HG02759 (cell line): ENCODE results near the gene IL26.
A peak's percentile ranks its signal among the peaks of the same experiment; 100 is the strongest.
"Not testable (repeated sequence)": the region's sequence is repeated elsewhere in the genome, so short reads cannot be mapped to it uniquely, and the experiment has no call there.

Source experiments
- ATAC-seq: cut with Tn5 transposase; IDR thresholded peaks from one replicate; pipeline ENCODE4 v1.9.1; 2021; ENCODE audit warnings: mild to moderate bottlenecking, moderate library complexity; ENCODE audit not compliant: unreplicated experiment

The IL26 gene

DNA sequence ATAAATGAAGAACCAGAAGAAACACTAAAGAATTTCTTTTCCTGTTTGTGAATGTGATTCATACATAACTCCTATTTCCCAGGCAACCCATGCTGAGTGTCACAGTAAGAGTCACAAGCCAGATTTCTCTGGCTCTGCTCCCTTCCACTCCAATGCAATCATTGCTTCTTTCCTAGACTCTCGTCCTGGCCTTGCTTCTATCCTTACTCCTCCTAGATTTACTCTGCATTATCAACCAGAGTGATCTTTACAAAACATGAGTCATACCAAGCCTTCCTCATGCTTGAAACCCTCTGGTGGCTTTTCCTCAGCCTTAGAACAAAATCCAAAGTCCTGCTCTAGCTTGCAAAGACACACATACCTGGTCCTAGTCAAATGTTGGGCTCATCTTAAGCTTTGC lies 14.5 kb upstream of the IL26 start:
- ATAC-seq: no peak

DNA sequence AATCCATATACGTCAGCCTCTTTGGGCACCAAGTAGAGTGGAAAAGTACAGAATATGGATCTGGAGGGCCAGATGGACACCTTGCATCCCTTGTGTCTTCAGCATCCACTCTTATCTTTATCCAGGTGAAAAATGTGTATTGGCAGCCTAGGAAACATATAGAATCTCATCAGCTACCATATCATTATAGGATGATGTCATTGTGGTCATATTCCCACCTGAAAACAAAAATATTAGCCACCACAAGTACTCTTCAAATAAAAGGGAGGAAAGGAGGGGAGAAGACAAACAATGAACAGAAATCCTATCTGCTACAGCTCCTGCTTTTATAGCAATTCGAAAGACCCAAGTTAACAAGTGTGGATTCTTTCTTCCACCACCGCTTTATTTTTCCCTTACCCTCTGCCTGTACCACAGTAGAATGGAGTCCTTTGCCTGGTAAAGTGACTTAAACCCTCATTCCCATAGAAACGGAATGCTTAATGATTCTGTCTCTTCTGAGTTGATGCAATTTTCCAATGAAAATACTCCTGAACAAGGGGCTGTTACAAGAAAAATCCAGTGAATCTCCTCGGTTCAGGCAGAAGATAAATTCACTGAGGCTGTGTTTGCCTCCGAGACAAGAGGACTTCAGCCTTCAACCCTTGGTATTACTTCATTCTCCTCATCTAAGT lies 13.8 kb upstream of the IL26 start:
- ATAC-seq: no peak

DNA sequence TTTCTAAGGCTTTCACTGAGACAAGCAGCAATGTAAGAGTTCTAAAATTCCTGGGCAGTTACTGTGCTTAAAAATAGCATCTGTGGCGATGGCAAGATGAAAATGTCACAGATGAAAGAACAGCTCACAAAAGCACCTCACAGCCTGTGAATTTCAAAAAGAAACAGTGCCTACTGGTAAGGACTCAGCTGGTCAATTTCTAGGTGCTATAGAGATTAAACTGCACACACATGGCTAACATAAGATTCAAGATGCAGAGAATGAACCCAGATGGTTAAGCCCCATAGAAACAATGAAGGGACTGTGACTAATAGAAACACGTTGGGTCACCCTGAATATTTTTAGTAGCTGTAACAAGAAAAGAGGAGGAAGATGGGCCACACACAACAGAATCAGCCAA lies 12.0 kb upstream of the IL26 start:
- ATAC-seq: no peak

DNA sequence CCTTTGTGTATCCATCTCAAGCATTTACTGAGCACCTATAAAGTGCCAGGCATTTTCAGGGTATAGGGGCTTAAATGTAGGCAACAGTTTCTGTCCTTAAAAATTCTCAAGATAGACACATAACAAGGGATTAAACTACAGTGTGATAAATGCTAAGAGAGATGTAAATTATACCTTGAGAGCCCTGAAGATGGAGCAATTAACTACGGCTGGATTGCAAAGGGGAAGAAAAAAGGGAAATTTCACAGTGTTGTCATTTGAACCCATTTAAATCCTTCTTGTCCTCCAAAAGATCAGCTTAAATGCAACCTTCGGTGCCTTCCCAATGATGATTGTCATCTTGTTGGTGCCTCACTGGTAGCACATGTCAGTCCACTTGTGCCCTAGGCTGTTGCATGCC lies 11.5 kb upstream of the IL26 start:
- no peak for ATAC-seq

DNA sequence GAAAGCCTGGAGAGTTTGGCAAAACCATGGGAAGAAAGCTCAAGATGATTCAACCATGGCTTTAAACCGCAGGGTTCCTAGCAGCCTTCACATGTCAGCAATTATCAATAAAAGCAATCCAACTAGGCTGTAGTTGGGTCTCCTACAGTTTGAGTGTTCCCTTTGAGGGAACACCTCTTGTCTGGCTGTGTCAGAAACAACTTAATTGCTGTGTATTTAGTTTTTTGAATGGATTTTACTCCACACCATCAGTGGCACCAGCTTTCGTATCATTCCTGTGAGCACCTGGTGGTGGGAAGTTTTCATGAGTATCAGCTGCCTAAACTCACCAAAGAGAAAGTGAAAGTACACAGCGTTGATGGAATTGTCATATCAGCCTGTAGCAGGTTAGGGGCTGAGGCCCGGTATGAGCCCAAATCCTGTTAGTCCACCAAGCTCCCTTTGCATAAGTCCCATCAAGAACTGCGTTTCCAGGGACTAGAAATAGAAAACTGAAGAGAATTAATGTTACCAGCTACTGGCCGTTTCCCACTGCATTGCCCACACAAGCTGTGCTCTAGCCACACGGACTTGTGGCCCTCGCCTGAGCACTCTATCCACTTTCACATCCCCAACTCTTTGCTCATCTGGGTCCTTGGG lies 10.9 kb upstream of the IL26 start:
- ATAC-seq: peak; percentile 62

DNA sequence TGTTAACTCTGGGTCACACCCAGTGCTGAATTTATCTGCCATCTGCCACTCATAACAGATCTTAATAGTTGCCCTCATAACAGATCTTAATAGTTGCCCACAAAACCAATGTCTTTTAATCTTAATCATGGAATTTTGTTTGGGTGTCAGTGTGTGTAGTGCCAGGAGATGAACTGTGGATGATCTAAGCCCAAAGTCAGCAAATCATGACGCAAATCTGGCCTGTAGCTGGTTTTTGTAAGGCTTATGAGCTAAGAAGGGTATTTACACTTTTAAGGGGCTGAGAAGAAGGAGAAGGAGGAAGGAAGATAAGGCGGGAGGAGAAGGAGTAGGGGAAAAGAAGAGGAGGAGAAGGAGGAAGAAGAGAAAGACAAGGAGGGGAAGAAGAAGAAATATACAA lies 10.0 kb upstream of the IL26 start:
- no peak for ATAC-seq

DNA sequence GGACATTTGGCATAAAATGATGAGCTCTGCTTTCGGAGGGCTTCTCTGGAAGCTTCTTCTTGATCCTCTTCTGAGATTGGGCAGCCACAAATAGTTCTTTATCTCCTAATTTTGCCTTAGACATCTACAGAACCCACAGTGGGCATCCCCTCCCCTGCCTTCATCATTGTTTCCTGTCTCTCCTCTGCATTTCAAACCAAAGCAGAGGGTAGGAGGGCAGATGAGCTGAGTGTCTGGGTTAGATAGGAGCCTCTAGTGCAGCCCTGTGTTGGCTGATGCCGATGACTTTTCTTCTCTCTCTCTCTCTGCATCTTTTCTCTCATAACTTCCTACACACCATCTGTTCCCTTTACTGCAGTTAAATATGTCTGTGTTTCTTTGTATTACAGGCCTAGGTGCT lies 8.5 kb upstream of the IL26 start:
- no peak for ATAC-seq

DNA sequence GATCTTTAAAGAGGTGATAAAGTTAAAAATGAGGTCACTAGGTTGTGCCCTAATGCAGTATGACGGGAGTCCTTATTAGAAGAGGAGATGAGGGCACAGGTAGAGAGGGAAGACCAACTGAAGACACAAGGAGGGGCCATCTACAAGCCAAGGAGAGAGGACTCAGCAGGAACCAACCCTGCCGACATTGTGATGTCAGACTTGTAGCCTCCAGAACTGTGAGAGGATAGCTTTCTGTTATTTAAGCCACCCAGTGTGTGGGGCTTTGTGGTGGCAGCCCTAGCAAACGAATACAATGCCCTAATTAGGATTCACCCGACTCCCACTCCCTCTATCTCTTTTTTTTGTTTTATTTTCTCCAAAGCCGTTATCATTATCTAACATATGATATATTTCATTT lies 7.9 kb upstream of the IL26 start:
- ATAC-seq: no peak

DNA sequence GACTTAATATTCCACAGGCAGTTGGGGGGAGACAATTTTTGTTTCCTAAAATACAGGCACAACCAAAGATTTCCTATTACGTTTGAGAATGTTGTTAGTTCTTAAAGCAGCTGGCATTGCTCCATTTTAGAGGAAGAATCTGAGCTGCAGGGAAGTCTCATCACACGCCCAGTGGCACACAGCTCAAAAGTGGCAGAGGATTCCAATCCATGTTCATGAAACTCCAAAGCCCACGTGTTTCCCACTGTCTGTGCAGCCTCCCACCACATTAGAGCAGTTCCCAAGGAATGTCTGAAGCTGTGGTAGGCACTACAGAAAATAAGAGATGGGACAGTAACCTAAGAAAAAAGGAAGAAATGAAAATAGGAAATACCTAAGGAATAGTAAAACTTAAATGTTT lies 6.1 kb upstream of the IL26 start:
- ATAC-seq: no peak

DNA sequence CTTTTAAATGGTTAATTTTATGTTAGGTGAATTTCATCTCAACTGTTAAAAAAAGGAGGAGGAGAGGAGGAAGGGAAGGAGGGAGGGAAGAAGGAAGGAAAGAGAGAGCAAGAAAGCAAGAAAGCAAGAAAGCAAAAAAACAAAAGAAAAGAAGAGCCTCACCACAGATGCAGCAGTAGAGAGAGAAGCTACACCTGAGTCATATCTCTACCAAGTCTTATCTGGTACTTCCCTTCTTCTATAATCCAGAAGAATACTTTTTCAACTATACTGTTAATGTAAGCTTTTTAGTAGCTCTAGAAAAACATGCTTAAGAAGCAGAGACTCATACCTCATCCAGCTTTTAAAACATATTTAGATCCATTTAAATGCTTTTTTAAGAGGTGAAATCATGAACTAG lies 5.6 kb upstream of the IL26 start:
- no peak for ATAC-seq

DNA sequence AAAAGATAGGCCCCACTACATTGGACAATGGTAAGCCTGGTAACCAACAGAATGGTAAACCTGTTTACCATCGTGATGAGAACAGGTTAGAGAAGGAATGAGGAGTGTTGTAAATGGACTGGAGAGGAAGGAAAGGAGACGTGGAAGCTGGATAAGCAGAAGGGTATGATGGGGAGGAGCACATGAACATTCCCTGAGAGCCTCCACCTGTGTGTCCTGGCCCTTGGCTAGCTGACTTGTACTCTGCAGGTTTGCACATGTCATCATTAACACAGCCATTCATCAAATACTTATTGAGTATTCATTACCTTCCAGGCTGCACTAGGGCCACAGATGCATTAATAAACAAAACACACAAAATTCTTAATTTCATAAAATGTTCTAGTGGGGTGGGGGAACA lies 4.3 kb upstream of the IL26 start:
- ATAC-seq: no peak

DNA sequence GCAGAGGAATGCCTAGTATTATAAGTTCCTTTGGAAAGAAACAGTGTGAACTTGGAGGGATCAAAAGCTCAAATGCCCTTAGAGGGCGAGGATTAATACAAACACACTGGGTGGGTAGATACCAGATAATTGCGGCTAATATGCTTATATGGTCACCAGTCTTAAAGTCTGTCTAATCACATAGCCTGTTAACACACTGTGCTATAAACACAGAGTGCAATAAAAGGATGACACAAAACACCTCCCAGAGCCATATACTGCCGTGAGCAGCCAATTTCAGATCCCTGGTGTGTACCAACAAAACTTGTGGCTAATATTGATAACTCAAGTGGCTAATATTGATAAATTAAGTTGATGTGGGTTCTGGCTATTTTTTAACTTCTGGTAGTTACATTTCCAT lies 1.7 kb upstream of the IL26 start:
- ATAC-seq: no peak

DNA sequence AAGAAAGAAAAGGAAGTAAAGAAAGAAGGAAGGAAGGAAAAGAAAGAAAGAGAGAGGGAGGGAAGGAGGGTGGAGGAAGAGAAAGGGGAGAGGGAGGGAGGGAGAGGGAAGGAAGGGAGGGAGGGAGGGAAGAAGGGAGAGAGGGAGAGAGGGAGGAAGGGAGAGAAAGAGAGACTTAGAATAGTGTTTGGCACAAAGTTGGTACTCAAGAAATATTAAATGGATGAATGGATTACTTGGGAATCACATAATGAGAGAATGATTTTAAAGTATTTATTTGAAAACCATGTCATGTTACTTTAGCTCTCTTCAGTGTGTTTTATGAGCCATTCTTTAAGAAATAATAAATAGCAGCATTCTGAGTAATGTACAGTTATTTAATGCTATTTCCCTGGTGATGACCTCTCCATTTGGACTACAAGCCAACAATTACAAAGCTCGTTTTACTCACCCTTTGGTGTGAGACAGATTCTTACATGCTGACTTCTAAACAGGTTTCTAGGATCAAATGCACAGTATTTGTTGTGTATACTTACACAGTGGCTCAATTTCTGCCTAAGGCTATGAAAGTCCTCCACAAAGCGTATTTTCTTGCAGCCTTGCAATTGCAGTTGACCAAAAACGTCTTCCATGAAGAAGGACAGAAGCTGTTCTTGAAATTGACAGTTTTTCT lies 861 bp downstream of the IL26 start:
- ATAC-seq: no peak

DNA sequence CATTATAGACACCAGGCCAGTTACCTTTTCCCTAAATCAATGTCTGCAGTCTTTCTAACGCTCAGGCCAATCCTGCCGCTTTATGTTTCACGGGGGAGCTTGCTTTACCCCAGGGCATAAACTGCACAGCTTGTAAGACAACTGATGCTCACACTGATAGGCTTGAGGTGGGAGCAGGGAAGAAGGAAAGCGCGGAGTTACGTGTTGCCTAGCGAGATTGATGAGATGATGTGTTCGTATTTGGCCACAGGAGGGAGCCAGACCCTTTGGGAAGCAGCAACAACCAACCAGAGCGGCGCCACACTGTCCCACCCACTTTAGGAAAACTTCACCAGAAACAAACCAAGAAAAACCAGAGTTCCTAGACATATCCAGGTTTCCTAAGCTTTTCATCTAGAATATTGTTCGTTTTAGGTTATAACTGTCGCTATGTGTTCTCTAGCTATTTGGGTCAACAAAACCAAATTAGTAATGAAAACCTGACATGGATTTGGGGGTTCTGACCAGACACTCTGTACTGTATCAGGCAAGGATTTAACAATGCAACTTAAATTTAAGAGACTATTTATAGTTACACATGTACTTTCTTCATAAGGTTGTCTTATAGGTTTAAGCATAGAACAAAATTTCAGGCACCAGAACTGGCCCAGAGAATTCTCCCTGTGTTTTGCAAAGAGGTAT lies 2.4 kb downstream of the IL26 start:
- peak; percentile 92 for ATAC-seq

DNA sequence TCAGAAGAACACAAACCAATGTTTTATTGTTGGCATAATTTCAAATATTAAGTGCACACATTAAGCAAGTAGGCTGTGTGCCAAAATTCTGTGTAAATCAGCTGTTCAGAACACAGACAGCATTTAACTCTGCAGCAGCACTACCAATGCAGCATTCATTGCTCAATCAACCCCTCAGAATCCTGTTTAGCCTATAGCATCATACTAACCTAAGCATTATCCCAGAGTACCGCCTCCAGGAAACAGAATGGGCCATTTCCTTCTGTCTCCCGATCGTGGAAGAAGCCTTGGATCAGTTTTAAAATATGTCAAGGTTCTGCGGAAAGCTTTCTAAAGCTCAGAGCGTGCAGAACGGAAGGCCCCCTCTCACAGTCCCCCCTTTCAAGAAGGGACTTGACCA lies 3.3 kb downstream of the IL26 start:
- ATAC-seq: no peak

DNA sequence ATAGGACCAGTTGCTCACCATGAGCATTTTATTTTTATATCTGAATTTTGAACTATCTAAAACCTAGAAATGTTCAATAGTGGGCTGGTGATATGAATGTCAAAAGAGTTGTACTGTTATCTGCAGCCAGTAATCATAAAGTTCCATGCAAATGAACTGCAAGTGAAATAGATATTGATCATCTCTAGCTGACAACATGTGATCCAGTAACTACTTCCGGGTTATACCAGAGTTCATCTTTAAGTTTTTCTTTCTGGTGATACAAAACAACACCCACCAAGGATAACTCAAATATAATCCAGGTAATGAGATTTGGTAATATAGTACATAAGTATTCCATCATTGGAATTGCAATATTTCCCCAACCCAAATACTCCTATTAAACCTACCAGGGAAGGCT lies 4.1 kb downstream of the IL26 start:
- no peak for ATAC-seq

DNA sequence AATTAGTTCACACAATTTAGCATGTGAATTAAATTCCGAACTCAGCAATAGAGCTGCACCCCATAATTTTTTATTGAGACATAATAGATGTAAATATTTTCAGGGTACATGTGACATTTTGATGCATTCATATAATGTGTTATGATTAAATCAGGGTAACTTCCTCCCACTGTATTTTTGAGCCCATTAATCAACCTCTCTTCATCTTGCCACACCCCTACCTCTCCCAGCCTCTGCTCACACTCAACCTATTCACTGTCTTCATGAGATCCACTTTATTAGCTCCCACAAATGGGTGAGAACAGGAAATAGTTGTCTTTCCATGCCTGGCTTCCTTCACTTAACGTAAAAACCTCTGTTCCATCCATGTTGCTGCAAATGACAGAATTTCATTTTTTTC lies 14.7 kb downstream of the IL26 start:
- no peak for ATAC-seq

DNA sequence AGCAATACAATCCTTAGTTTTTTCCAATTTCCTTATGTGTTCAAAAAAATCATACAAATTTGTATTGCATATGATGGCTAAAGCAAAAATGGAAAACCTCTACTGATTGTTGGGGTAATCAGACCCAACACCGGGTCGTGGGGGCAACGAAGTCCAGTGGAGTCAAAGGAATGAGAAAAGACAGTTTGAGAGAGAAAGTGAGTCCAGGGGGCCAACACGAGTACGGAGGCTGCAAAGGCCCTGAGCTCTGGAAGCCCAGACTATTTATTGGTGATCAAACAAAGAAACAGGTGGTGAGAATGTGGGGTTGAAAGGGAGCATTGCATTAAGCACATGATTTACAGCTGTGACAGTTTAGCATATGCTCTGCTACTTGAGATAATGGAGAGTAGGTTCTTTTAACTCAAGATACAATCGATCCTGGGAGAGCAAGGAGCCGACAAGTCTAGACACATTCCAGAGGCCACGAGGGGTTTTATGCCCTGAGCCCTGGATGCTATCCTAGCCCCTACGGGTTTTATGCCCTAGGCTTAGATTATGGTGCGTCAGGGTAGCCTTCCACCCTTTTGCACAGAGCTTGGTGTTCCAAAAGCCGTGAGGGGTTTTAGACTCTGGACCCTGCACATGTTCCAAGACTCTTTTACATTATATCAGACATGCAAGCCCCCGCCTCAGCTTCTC lies 16.4 kb downstream of the IL26 start:
- not testable (repeated sequence) for ATAC-seq

DNA sequence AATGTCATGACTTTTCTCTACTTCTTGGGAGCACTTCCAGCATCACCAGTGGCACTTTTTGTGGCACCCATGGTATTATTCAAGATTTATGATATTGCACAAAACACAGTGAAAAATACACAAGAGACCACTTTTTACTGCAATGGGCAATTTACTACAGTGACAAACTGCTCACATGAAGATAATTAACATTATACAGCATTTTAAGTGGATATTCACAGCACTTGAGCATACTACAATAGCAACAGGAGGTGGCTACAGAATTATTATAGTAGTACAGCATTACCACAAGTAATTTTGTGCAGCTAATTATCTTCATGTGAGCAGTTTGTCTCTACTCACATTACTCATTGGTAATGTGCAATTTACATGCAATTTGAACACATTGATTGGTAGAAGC lies 18.3 kb downstream of the IL26 start:
- ATAC-seq: no peak

DNA sequence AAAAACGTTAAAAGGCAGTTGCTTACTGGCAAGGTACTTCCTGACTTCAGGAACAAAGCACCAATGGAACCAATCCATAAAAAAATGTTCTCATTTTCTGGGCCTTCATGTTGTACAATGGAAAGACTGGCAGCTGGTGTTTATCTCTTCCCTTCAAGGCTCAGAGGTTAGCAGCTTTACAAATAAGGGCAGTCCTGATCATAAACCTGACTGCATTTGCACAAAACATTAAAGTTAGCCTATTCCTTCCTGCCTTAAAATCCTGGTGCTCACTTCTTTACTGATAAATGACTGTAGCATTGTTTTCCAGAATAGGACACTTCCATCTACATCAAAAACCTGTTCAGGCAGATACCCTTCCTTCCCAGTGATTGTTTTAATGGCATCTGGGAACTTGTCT lies 19.2 kb downstream of the IL26 start:
- no peak for ATAC-seq

DNA sequence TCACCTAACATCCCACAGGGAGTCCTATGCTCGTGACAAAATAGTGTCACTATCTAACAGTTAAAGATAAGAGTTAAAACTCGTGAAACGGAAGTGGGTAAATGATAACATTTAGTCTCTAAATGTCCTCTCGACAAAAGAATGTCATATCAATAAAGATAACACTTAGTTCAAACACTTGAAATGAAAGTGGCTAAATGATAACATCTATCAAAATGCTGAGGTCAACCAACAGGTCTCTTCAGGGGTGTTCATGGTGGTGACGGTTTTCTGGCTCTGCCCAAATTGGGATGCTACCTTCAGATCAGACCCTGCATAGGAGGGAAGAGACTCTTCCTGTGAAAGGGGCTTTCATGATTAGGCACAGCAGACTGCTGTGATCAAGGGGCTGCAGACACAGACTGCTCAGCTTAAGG lies 22.1 kb downstream of the IL26 start:
- ATAC-seq: no peak
